ENCODE results near the gene GTF2IRD1.
A peak's percentile ranks its signal among the peaks of the same experiment; 100 is the strongest.
"Not testable (repeated sequence)": the region's sequence is repeated elsewhere in the genome, so short reads cannot be mapped to it uniquely, and the experiment has no call there.

Gene GTF2IRD1

DNA sequence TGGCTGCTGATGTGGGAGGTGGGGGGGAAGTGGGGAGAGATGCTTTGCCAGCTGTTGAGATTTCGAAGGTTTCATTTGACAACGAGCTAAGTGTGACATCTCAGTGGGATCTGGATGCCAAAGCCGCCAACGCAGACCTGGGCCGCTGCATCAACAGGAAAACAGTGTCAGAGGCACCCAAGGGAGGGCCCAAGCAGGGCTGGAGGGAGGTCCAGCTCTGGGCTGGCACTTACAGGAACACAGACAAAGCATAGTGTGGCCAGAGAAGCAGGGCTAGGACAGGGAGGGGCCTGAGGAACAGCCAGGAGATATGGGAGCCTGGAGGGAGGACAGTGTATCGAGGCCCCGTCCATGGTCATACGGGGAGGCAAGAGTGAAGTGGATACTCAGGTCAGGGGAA lies 73.1 kb downstream of the GTF2IRD1 start:
- no peak overlapping the region for H3K4me3 ChIP-seq (ENCODE audit: low read depth, low read length)
- TF ChIP-seq CTCF (IDR thresholded peaks at IDR 0.05; ENCODE audit: insufficient read depth, low read depth, low read length, missing control alignments) = no peak
- no peak for DNase-seq (ENCODE audit: low read depth)

GRCh38 chr7:74527842-74528241 lies 74.1 kb downstream of the GTF2IRD1 start:
- no peak for DNase-seq (ENCODE audit: low read depth)
- TF ChIP-seq CTCF (IDR thresholded peaks at IDR 0.05; ENCODE audit: insufficient read depth, low read depth, low read length, missing control alignments) = no peak
- H3K4me3 ChIP-seq (ENCODE audit: low read depth, low read length) = no peak overlapping the region

DNA sequence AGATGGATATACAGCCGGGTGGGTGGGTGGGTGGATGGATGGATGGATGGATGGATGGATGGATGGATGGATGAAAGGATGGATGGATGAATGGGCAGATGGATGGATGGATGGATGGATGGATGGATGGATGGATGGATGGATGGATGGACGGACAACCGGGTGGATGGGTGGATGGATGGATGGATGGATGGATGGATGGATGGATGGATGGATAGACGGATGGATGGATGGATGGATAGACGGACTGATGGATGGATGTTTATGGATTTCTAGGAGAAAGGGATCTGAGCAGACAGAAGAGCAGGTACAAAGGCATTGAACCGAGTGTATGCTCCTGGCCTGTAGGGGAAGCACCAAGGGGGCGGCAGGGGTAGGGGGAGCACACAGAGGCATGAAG lies 75.1 kb downstream of the GTF2IRD1 start:
- DNase-seq (ENCODE audit: low read depth) = not testable (repeated sequence)

GRCh38 chr7:74535951-74536356 lies 82.2 kb downstream of the GTF2IRD1 start:
- H3K4me3 ChIP-seq (ENCODE audit: low read depth, low read length) = no peak overlapping the region
- no peak for DNase-seq (ENCODE audit: low read depth)
- no peak for TF ChIP-seq CTCF (IDR thresholded peaks at IDR 0.05; ENCODE audit: insufficient read depth, low read depth, low read length, missing control alignments)

More for the DNA sequence above, 75.1 kb downstream of the GTF2IRD1 start:
- not testable (repeated sequence) for H3K4me3 ChIP-seq (ENCODE audit: low read depth, low read length)

DNA sequence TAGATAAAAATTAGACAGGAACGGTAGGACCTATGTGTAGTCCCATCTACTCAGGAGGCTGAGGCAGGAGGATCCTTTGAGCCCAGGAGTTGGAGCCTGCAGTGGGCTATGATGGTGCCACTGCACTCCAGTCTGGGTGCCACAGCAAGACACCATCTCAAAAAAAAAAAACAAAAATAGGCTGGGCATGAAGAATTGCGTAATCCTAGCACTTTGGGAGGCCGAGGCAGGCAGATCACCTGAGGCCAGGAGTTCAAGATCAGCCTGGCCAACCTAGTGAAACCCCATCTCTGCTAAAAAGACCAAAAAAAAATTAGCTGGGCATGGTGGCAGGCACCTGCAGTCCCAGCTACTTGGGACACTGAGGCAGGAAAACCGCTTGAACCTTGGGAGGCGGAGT lies 88.2 kb downstream of the GTF2IRD1 start:
- H3K4me3 ChIP-seq (ENCODE audit: low read depth, low read length); DNase-seq (ENCODE audit: low read depth): not testable (repeated sequence)

GRCh38 chr7:74542558-74543117 lies 88.9 kb downstream of the GTF2IRD1 start:
- no peak for DNase-seq (ENCODE audit: low read depth)

DNA sequence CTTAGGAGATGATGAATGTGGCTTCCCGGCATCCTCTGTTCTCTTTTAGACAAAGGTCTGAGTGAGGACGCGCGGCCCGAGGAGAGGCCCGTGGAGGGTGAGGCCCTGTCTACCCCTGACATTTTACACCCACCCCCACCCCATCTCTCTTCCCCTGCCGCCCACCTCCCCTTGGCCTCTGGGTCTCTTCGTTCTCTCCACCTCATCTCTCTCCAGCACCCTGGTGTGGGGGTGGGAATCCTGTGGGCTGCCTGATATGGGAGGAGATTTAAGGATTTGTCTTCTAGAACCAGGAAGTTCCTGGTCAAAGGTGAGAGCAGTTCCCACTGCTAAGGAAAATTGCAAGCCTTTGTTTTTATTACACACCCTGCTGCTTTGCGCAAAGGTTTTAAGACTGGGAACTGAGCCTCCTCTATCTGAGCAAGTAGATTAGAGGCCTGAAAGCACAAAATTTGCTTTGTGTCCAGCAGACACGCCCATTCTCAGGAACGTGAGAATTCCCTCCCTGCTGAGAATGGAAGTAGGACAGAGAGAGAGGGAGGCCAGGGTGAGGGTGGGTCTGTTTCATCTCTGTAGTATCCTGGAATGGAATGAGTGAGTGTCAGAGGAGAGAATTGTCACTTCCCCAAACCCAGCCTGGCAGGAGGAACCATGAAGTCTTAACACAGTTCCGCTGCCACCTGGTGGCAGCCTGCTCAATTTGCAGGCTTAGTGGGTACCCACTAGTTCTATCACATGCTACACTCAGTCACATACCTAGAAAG lies 91.2 kb downstream of the GTF2IRD1 start:
- TF ChIP-seq CTCF (IDR thresholded peaks at IDR 0.05; ENCODE audit: insufficient read depth, low read depth, low read length, missing control alignments) = peak; percentile 52
- peak; percentile 72 for DNase-seq (ENCODE audit: low read depth)
- H3K4me3 ChIP-seq (ENCODE audit: low read depth, low read length) = no peak overlapping the region

More at GRCh38 chr7:74542558-74543117, 88.9 kb downstream of the GTF2IRD1 start:
- H3K4me3 ChIP-seq (ENCODE audit: low read depth, low read length) = no peak overlapping the region
- no peak for TF ChIP-seq CTCF (IDR thresholded peaks at IDR 0.05; ENCODE audit: insufficient read depth, low read depth, low read length, missing control alignments)

GRCh38 chr7:74545921-74546320 lies 92.2 kb downstream of the GTF2IRD1 start:
- no peak overlapping the region for H3K4me3 ChIP-seq (ENCODE audit: low read depth, low read length)
- no peak for TF ChIP-seq CTCF (IDR thresholded peaks at IDR 0.05; ENCODE audit: insufficient read depth, low read depth, low read length, missing control alignments)
- DNase-seq (ENCODE audit: low read depth) = no peak

GRCh38 chr7:74553596-74554012 lies 99.9 kb downstream of the GTF2IRD1 start:
- not testable (repeated sequence) for DNase-seq (ENCODE audit: low read depth); H3K4me3 ChIP-seq (ENCODE audit: low read depth, low read length)
